Measurements from ENCODE around the gene CRTC1.

CRTC1 gene

GRCh38 chr19:18793144-18794028, 109.9 kb downstream of the CRTC1 start:
- no peak overlapping the region for H3K4me3 ChIP-seq (replicated peaks in 1 of 2; ENCODE audit: low read depth in 2 of 2, low read length in 2 of 2)
- TF ChIP-seq CTCF (IDR thresholded peaks at IDR 0.05; ENCODE audit: low read depth, low read length) = no peak
- DNase-seq (ENCODE audit: low read depth in 2 of 2) = no peak

GRCh38 chr19:18794029-18794313, 110.5 kb downstream of the CRTC1 start:
- no peak overlapping the region for H3K4me3 ChIP-seq (replicated peaks in 1 of 2; ENCODE audit: low read depth in 2 of 2, low read length in 2 of 2)
- no peak for TF ChIP-seq CTCF (IDR thresholded peaks at IDR 0.05; ENCODE audit: low read depth, low read length)
- DNase-seq (ENCODE audit: low read depth in 2 of 2) = no peak

- no peak for DNase-seq (ENCODE audit: low read depth in 2 of 2)
- no peak overlapping the region for H3K4me3 ChIP-seq (replicated peaks in 1 of 2; ENCODE audit: low read depth in 2 of 2, low read length in 2 of 2)
- no peak for TF ChIP-seq CTCF (IDR thresholded peaks at IDR 0.05; ENCODE audit: low read depth, low read length)
Observed at GRCh38 chr19:18794692-18795091, 111.2 kb downstream of the CRTC1 start.

GRCh38 chr19:18795540-18795939, 112.1 kb downstream of the CRTC1 start:
- no peak overlapping the region for H3K4me3 ChIP-seq (replicated peaks in 1 of 2; ENCODE audit: low read depth in 2 of 2, low read length in 2 of 2)
- DNase-seq (ENCODE audit: low read depth in 2 of 2) = peak in 1 of 2 donors; percentile 65
- no peak for TF ChIP-seq CTCF (IDR thresholded peaks at IDR 0.05; ENCODE audit: low read depth, low read length)

- TF ChIP-seq CTCF (IDR thresholded peaks at IDR 0.05; ENCODE audit: low read depth, low read length) = no peak
Observed at GRCh38 chr19:18796239-18796638, 112.8 kb downstream of the CRTC1 start.

GRCh38 chr19:18798384-18799352, 115.2 kb downstream of the CRTC1 start:
- no peak overlapping the region for H3K4me3 ChIP-seq (replicated peaks in 1 of 2; ENCODE audit: low read depth in 2 of 2, low read length in 2 of 2)
- TF ChIP-seq CTCF (IDR thresholded peaks at IDR 0.05; ENCODE audit: low read depth, low read length) = peak; percentile 10
- DNase-seq (ENCODE audit: low read depth in 2 of 2) = no peak

More at GRCh38 chr19:18796239-18796638, 112.8 kb downstream of the CRTC1 start:
- H3K4me3 ChIP-seq (replicated peaks in 1 of 2; ENCODE audit: low read depth in 2 of 2, low read length in 2 of 2) = no peak overlapping the region
- DNase-seq (ENCODE audit: low read depth in 2 of 2) = peak in 1 of 2 donors; percentile 13

All from cardiac fibroblast (primary cell).